Measurements from ENCODE around the gene RABGAP1L. TPM values are rescaled to one million over a fixed set of nuclear protein-coding genes. Genes with fewer than 3 reads are reported as not detected.

RABGAP1L gene
- total RNA-seq, 1 donor: 29.8 TPM

DNA sequence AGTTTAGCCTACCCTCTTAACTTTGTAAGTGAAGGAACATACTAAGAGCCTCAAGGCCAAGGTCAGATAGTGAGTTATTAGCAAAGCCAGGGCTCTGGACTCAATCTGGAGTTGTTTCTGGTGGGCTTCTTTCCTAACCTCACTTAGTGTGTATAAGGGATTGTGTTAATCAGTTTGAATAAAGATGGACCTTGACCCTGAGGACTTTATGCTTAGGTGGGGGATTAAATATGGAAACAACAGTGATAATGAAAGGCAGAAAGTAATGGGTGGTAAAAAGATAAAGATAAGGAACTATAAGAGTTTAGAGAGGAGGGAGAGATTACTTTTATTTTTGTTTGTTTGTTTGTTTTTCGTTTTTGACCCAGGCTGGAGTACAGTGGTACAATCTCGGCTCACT is 5.5 kb downstream of the RABGAP1L start:
- TF ChIP-seq, protein P1, sequence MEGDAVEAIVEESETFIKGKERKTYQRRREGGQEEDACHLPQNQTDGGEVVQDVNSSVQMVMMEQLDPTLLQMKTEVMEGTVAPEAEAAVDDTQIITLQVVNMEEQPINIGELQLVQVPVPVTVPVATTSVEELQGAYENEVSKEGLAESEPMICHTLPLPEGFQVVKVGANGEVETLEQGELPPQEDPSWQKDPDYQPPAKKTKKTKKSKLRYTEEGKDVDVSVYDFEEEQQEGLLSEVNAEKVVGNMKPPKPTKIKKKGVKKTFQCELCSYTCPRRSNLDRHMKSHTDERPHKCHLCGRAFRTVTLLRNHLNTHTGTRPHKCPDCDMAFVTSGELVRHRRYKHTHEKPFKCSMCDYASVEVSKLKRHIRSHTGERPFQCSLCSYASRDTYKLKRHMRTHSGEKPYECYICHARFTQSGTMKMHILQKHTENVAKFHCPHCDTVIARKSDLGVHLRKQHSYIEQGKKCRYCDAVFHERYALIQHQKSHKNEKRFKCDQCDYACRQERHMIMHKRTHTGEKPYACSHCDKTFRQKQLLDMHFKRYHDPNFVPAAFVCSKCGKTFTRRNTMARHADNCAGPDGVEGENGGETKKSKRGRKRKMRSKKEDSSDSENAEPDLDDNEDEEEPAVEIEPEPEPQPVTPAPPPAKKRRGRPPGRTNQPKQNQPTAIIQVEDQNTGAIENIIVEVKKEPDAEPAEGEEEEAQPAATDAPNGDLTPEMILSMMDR (IDR thresholded peaks at IDR 0.05; ENCODE audit: insufficient read depth, low read depth, low read length): no peak
- no peak overlapping the region for H3K4me3 ChIP-seq (ENCODE audit: low read depth, low read length)
- DNase-seq (ENCODE audit: low read depth): no peak

DNA sequence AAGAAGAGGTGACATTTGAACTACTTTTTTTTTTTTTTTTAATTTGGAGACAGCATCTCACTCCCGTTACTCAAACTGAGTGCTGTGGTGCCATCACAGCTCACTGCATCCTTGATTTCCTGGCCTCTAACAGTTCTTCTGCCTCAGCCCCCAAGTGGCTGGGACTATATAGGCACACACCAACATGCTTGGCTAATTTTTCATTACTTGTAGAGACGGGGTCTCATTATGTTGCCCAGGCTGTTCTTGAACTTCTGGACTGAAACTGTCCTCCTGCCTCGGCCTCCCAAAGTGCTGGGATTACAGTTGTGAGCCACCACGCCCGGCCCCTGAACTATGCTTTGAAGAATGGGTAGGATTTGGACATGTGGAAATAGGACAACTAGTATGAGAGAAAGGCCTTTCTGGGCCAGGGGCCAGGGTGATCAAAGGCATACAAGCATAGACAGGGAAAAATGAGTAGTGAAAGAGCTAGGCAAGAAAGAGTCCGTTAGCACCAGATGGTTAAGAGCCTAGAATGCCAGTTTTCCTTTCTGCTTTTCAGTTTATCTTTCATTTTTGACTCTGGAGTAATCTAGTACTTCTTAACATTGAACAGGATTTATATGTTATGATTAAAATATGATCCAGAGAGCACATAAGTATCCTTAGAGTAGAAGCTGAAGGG is 6.3 kb downstream of the RABGAP1L start:
- H3K4me3 ChIP-seq (ENCODE audit: low read depth, low read length): no peak overlapping the region
- TF ChIP-seq, protein P1 (IDR thresholded peaks at IDR 0.05; ENCODE audit: insufficient read depth, low read depth, low read length): no peak
- DNase-seq (ENCODE audit: low read depth): peak; percentile 24

DNA sequence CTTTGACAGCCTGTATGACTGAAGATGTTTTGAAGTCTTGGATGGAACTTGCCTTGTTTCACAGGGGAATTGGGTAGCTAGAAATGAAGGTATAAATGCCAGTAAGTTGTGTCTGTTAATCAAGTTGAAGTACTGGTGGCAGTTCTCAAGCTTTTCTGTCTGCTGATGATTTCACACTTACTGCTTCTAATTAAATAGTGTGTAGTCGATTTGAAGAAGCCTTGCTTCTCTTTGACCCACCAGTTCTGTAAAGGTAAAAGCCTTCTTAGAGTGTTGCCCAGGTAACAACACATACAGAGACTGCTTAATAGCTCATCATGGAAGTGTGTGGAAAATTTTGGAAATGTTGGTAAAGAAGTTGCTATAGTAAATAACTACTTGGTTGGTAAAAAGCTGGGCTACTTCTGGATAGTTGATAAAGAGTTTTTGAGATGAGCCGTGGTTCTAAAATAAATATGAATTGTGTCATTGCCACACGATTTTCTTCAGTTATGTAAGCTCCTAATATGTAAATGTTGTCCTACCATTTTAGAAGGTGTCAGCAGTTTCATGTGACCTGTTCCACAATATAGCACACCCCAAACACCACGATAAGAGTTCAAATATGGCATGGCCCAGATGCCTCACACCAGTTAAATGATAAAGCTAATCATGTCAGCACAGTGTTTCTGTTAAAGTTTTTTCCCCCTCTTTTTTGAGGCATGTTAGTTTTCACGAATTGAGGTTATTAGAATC is 7.4 kb downstream of the RABGAP1L start:
- DNase-seq (ENCODE audit: low read depth): no peak
- no peak overlapping the region for H3K4me3 ChIP-seq (ENCODE audit: low read depth, low read length)
- TF ChIP-seq, protein P1 (IDR thresholded peaks at IDR 0.05; ENCODE audit: insufficient read depth, low read depth, low read length): no peak

DNA sequence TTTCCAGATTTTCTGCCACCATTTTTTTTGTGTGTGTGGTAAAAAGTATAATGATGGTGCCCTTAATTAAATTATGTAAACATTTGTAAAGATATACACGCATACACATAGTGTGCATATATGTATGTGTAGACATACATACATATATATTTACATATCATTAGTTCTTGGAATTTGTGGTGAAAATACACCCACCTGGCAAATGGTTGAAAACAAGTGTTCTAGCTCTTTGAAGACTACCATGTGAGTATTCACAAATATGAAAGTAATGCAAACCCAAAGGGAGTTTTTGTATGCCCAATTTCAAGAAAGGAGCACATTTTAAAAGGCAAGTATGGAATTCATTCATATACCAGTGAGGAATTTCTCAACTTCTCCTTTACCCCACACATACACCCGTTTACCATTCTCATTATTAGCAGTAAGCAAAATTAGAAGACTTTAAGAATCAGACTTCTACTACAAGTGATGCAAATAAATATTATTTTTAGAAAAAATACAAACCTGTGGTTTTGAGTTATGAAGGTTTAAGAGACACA is 8.0 kb downstream of the RABGAP1L start:
- no peak for DNase-seq (ENCODE audit: low read depth)
- TF ChIP-seq, protein P1 (IDR thresholded peaks at IDR 0.05; ENCODE audit: insufficient read depth, low read depth, low read length): no peak
- H3K4me3 ChIP-seq (ENCODE audit: low read depth, low read length): no peak overlapping the region

DNA sequence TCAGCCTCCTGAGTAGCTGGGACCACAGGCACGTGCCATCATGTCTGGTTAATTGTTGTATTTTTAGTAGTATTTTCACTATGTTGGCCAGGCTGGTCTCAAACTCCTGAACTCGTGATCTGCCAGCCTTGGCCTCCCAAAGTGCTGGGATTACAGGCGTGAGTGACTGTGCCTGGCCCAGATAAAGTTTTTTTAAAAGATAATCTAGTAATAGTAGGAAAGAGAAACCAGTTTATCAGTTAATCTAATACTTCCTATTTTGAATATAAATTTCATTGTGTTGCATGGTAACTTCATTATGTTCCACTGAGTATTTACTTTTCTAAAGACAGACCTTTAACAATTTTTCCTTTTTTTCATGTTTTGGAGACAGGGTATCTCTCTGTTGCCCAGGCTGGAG is 10.0 kb downstream of the RABGAP1L start:
- TF ChIP-seq, protein P1 (IDR thresholded peaks at IDR 0.05; ENCODE audit: insufficient read depth, low read depth, low read length): no peak
- DNase-seq (ENCODE audit: low read depth): no peak
- H3K4me3 ChIP-seq (ENCODE audit: low read depth, low read length): no peak overlapping the region

DNA sequence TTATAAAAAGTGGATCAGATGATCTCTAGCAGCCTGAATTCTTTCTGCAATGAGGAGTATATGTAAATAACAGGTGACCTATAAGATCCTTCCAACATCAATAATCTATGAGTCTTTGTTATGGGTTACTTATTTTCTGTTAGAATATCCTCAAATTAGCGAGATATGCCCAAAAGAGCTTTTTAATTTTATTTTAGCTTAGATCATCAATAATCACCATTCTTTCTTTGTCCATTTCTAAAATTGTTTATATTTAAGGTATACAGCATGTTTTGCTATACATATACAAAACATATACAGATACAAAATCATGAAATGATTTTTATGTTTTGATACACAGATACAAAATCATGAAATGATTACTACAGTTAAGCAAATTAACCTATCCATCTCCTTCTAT is 11.8 kb downstream of the RABGAP1L start:
- H3K4me3 ChIP-seq (ENCODE audit: low read depth, low read length): no peak overlapping the region
- DNase-seq (ENCODE audit: low read depth): no peak
- TF ChIP-seq, protein P1 (IDR thresholded peaks at IDR 0.05; ENCODE audit: insufficient read depth, low read depth, low read length): no peak
